ENCODE data around the gene CDK14.

DNA sequence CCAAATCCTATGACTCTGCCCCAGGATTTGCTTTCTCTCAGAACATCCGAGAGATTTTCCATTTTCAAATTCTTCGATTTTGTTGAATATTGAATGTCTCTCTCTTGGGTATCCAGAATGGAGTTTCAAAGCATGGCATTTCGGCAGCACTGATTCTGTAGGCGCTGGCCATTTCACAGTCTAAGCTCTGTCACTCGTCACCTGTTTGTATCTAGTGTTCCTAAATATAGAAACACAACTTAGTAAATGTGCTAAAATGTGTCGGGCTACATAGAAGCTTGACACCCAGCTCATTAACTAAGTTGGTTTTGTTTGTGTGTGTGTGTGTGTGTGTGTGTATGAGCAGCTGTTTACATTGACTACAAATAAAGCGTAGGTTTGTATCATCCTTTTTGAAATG, 494.6 kb downstream of the CDK14 start:
- TF ChIP-seq YY1 (IDR thresholded peaks at IDR 0.05; ENCODE audit: low read depth, low read length) = no peak
- TF ChIP-seq, protein P1, sequence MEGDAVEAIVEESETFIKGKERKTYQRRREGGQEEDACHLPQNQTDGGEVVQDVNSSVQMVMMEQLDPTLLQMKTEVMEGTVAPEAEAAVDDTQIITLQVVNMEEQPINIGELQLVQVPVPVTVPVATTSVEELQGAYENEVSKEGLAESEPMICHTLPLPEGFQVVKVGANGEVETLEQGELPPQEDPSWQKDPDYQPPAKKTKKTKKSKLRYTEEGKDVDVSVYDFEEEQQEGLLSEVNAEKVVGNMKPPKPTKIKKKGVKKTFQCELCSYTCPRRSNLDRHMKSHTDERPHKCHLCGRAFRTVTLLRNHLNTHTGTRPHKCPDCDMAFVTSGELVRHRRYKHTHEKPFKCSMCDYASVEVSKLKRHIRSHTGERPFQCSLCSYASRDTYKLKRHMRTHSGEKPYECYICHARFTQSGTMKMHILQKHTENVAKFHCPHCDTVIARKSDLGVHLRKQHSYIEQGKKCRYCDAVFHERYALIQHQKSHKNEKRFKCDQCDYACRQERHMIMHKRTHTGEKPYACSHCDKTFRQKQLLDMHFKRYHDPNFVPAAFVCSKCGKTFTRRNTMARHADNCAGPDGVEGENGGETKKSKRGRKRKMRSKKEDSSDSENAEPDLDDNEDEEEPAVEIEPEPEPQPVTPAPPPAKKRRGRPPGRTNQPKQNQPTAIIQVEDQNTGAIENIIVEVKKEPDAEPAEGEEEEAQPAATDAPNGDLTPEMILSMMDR (IDR thresholded peaks at IDR 0.05; ENCODE audit: control extremely low read depth in 1 of 3, insufficient read depth in 1 of 3, low read depth in 1 of 3, low read length in 3 of 3) = no peak
- TF ChIP-seq POLR2A (IDR thresholded peaks at IDR 0.05; ENCODE audit: control extremely low read depth in 1 of 2, low read depth in 2 of 2, low read length in 2 of 2) = no peak
- TF ChIP-seq EZH2 (IDR thresholded peaks at IDR 0.05; ENCODE audit: low read depth, low read length, severe bottlenecking) = no peak
- TF ChIP-seq RFX5 (IDR thresholded peaks at IDR 0.05; ENCODE audit: borderline replicate concordance, low read depth, low read length) = no peak
